Stimulated activated memory B cell treated with anti-CD40 and anti-IgM and Interleukin-4, amounts not matched to agents 10 μg/mL and 1 μg/mL and 100 μg/mL, for 72 hours (primary cell): ENCODE measurements around the gene AGAP1.

ENCODE experiments used
- ATAC-seq: fragments of 150-1000 bp; cut with Tn5 transposase; 2 replicates; pipeline ENCODE4 v1.10.0; 2021
- H3K27ac Mint-ChIP-seq: one replicate; pipeline ENCODE4 v1.8.0; 2022; ENCODE audit warnings: mild to moderate bottlenecking, mixed read lengths
- H3K27me3 Mint-ChIP-seq: one replicate; pipeline ENCODE4 v1.8.0; 2022; ENCODE audit warnings: mixed read lengths
- H3K36me3 Mint-ChIP-seq: one replicate; pipeline ENCODE4 v1.8.0; 2022; ENCODE audit warnings: mixed read lengths
- H3K4me1 Mint-ChIP-seq: one replicate; pipeline ENCODE4 v1.8.0; 2022; ENCODE audit warnings: mixed read lengths
- H3K4me3 Mint-ChIP-seq: one replicate; pipeline ENCODE4 v1.8.0; 2022; ENCODE audit warnings: mild to moderate bottlenecking, moderate library complexity, mixed read lengths
- H3K9me3 Mint-ChIP-seq: one replicate; pipeline ENCODE4 v1.8.0; 2022; ENCODE audit warnings: mixed read lengths

The AGAP1 gene

DNA sequence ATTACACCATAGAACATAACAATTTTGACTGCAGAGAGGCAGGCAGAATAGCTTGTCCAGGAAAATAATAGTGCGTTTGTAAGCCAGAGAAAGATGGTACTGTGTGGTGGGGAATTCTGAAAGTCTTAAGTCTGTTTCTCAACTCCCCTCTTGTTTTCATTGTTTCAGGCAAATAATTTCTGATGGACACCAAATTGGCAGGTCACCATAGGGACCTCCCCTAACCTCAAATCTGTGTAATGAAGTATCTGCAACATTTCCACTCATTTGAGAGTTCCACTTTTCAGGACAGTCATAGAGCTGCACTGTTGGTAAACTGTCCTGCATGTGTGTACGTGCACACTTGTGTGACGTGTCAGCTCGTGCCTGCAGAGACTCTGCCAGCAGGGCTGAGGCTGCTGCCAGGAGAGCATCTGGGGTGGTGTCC, 195.6 kb downstream of the AGAP1 start:
- H3K27me3 Mint-ChIP-seq = peaks cover 14% of the 10 kb centered on the region
- no peak for ATAC-seq
- no peak overlapping the region for H3K4me3 Mint-ChIP-seq
- no peaks in the 10 kb centered on the region for H3K9me3 Mint-ChIP-seq
- no peaks in the 10 kb centered on the region for H3K36me3 Mint-ChIP-seq
- no peak overlapping the region for H3K27ac Mint-ChIP-seq
- H3K4me1 Mint-ChIP-seq = no peaks in the 10 kb centered on the region

DNA sequence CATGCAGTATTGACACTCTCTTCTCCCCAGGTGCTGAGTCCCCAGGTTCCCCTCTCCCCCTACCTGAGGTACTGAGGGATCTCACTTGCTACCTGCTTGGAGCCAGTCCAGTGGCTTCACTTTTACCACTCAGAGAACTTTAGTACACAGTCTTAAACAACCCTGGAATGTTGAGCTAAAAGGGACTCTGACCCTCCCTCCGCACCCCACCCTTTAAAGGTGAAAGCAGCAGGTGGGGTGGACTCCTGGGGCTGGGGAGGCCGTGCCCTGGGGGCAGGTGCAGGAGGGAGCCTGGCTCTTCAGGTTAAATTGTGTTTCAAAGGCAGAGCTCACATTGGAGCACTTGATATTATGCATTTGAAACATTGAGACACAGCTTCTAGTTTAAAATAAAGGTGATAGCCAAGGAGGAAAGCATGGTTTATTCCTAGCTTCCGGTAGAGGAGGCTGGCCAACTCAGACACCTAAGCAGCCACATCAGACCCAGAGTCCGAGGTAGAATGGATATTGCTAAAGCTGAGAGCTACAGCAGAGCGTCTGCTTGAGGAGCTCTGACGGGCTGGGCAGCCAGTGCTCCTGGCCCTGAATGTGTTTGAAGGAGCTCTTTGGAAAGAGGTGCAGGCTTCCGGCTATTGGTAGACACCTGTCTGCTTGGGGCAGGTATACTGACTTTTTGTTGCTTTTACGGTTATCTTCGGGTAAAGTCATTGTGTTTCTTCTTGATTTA, 196.4 kb downstream of the AGAP1 start:
- H3K27me3 Mint-ChIP-seq = peaks cover 14% of the 10 kb centered on the region
- no peak overlapping the region for H3K4me3 Mint-ChIP-seq
- ATAC-seq = no peak
- H3K4me1 Mint-ChIP-seq = no peaks in the 10 kb centered on the region
- H3K36me3 Mint-ChIP-seq = no peaks in the 10 kb centered on the region
- H3K9me3 Mint-ChIP-seq = no peaks in the 10 kb centered on the region
- H3K27ac Mint-ChIP-seq = no peak overlapping the region

DNA sequence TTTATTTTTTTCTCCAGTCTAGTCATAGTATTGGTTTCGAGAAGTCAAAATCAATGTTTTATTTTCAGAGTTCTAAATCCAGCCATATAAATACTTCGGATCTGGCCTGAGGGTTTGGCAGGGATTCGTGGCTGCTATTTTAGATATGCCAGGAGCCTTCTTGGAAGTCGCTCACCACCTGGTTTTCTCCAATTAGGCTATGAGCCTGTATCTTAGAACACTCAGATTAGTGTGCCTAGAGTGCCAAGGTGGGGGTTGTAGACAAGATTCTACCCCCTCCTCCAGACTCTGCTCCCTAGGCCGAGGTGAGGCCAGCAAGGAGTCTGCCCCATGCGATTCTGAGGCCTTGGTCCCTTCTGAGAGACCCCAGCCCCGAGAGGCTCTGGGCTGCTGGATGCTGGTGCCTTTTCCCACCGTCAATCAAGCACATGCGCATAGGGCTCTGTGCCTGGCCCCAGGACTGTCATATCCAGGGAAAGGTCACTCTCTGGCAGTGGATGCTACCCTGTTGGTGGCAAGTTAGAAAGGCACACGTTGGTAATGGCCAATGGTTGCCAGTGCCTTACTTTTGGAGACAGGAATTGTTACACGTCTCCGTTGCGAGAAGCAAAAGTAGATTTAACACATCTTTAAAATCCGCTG, 197.1 kb downstream of the AGAP1 start:
- no peak for ATAC-seq
- Mint-ChIP-seq H3K4me3 (no peak overlapping the region), H3K36me3 (no peaks in the 10 kb centered on the region), H3K9me3 (no peaks in the 10 kb centered on the region), H3K27ac (no peak overlapping the region), H3K27me3 (peaks cover 14% of the 10 kb centered on the region), H3K4me1 (no peaks in the 10 kb centered on the region)

DNA sequence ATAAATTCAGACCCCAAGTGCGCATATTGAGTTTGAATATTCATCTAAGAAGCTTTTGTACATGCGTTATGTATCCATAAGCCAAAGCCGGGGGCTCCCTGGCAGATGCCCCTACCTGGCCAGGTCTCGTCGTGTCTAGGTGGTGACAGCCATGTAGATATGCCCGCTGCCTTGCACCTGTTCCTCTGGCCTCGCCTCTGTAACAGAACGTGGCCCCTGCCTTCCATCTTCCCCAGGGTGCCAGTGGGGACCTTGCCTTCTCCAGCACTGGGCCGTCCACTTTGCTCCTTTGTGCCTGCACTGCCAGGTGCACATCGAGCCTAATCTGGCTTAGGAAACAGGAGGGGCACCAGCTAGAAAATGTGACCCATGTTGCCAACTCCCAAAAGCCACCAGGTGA, 198.2 kb downstream of the AGAP1 start:
- H3K4me3 Mint-ChIP-seq = no peak overlapping the region
- H3K9me3 Mint-ChIP-seq = no peaks in the 10 kb centered on the region
- no peaks in the 10 kb centered on the region for H3K36me3 Mint-ChIP-seq
- peaks cover 14% of the 10 kb centered on the region for H3K27me3 Mint-ChIP-seq
- H3K4me1 Mint-ChIP-seq = no peaks in the 10 kb centered on the region
- no peak for ATAC-seq
- H3K27ac Mint-ChIP-seq = no peak overlapping the region

DNA sequence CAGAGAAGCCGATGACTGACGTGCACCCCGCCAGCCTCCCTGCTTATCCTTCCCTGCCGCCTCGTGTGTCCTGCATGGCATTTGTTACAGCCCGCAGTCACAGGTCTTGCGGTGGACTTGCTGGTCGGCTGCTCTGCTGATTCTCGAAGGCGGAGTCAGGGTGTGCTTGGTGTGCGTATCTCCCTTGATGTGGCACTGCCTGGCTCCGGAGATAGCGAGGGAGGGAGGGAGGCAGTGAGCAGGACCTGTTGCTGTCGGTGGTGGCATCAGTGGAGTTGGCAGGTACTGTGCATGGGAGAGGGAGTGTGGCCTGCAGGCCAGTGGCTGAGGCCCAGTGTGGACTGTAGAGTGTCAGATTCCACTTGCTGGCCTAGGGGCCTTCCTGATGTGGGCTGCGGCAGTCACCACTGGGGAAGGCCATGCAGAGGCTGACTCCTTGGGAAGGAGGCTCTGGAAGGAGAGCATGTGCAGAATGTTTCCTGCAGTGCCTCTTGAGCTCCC, 198.9 kb downstream of the AGAP1 start:
- H3K36me3 Mint-ChIP-seq = no peaks in the 10 kb centered on the region
- H3K9me3 Mint-ChIP-seq = no peaks in the 10 kb centered on the region
- H3K27me3 Mint-ChIP-seq = peaks cover 14% of the 10 kb centered on the region
- H3K4me1 Mint-ChIP-seq = no peaks in the 10 kb centered on the region
- H3K4me3 Mint-ChIP-seq = no peak overlapping the region
- no peak for ATAC-seq
- no peak overlapping the region for H3K27ac Mint-ChIP-seq

DNA sequence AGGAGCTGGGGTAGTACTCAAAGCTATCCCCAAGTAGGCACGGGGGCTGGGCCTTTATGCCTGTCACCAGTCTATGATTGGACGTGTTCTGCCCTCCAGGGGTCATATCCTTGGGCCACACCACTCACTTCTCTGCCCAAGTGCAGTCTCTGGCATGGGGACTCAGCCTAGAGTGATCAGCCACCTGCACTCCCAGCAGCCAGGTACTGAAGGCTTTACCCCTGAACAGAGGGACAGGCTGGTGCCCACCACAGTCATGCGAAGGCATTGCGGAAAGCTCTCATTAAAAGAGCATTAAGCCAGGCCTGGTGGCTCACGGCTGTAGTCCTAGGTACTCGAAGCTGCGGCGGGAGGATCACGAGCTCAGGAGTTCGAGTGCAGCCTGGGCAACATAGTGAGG, 199.4 kb downstream of the AGAP1 start:
- no peak for ATAC-seq
- Mint-ChIP-seq H3K27ac (no peak overlapping the region), H3K9me3 (no peaks in the 10 kb centered on the region), H3K27me3 (peaks cover 11% of the 10 kb centered on the region), H3K4me3 (no peak overlapping the region), H3K4me1 (no peaks in the 10 kb centered on the region), H3K36me3 (no peaks in the 10 kb centered on the region)

DNA sequence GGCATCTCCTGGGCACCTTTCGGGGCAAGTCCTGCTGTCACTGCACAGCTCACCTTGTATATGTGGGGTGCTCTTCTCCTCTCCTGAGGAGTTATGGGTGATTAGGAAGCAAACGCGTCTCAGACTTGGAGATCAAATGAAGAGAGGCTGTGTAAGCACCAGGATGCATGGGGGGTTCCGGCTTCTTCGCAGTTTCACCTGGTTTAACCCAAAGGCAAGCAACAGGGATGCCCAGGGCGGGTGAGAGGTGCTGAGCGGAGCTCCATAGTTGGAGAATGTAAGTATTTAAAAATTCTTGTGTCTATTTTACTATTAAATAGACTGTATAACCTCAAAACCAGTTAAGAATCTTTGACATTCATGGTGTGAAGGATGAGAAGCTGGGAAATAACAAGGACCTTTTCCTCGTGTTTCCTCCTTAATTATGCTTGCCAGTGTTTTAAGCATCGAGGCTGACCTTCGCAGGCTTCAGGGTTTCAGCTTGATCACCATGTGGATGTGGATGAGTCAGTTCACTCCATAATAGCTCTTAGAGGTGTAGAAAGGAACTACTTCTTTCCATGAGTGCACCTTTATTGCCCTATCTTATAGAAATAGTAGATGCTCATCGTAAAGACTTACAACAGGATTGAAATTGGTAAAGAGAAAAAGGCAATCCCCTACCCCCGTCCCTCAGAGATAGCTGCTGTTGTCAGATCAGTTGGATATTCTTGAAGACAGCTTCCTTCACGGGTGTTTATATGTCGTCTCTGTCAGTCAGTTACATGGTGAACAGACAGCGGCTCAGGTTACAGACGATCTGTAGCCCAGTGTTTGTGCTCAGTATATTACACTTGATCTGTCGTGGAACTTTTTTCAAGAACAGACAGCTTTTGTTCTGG, 201.1 kb downstream of the AGAP1 start:
- no peaks in the 10 kb centered on the region for H3K36me3 Mint-ChIP-seq
- no peaks in the 10 kb centered on the region for H3K9me3 Mint-ChIP-seq
- H3K27me3 Mint-ChIP-seq = no peaks in the 10 kb centered on the region
- no peak overlapping the region for H3K4me3 Mint-ChIP-seq
- no peak overlapping the region for H3K27ac Mint-ChIP-seq
- ATAC-seq = no peak
- H3K4me1 Mint-ChIP-seq = no peaks in the 10 kb centered on the region

DNA sequence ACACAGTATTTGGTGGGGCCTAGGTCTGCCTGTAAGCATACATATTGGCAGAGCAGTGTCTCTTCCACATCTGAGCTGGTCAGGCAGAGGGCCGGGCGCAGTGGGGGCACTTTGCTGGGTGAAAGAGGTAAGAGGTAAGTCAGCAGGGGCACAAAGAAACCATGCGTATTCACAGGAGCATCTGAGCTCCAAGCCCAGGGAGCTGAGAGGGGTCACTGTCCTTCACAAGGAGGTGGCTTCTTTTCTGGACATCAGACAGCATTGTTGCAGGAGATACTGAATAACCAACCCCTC, 201.7 kb downstream of the AGAP1 start:
- no peaks in the 10 kb centered on the region for H3K9me3 Mint-ChIP-seq
- ATAC-seq = no peak
- no peak overlapping the region for H3K4me3 Mint-ChIP-seq
- H3K27me3 Mint-ChIP-seq = no peaks in the 10 kb centered on the region
- no peak overlapping the region for H3K27ac Mint-ChIP-seq
- H3K36me3 Mint-ChIP-seq = no peaks in the 10 kb centered on the region
- H3K4me1 Mint-ChIP-seq = no peaks in the 10 kb centered on the region

DNA sequence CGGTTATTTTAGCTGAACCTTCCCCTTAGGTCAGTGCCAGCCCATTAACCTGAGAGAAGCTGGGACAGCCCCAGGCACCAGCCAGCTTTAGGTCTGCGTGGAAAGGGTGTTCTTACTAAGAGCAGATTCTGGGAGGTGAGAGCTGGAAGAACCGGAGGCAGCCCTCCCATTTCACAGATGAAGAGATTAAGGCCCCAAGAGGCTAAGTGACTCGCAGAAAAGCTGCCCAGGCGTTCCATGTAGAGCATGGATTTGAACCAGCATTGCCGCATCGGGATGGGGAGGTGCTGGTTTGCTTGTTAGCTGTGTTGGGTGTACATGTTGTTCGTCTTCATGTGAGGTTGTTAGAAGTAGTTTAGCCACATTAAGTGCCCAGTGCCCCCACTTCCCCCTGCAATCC, 203.2 kb downstream of the AGAP1 start:
- ATAC-seq = no peak
- Mint-ChIP-seq H3K27ac (no peak overlapping the region), H3K4me1 (no peaks in the 10 kb centered on the region), H3K4me3 (no peak overlapping the region), H3K9me3 (no peaks in the 10 kb centered on the region), H3K27me3 (no peaks in the 10 kb centered on the region), H3K36me3 (no peaks in the 10 kb centered on the region)

DNA sequence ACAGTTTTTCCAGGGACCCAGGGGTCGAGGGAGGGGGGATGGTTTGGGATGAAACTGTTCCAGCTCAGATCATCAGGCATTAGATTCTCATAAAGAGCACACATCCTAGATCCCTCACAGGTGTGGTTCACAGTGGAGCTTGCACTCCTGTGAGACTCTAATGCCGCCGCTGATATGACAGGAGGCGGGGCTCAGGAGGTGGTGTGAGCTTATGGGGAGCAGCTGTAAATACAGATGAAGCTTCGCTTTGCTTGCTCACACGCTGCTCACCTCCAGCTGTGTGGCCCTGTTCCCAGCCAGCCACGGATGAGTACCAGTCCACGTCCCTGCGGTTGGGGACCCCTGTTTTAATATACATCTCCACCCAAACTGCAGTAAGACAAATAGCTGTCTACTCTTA, 204.2 kb downstream of the AGAP1 start:
- Mint-ChIP-seq H3K27me3 (no peaks in the 10 kb centered on the region), H3K27ac (no peak overlapping the region), H3K4me3 (no peak overlapping the region), H3K9me3 (no peaks in the 10 kb centered on the region), H3K36me3 (no peaks in the 10 kb centered on the region), H3K4me1 (no peaks in the 10 kb centered on the region)
- ATAC-seq = no peak

DNA sequence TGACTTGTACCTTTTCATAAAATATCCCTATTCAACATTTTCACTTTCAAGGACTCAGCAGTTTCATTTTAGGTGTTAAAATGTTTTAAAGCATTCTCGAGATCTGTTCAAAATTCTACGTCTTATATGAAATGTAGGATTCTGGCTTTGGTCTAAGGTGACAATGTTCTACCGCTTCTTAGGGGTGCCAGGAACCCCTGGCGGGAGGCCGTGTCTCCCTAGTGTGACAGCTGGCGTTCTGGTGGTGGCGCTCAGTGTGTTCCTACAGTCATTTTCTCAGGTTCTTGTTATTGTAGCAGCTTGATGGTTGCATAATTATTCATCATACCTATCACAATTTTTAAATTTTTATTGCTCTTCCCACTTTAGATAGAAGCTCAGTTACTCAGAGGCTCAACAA, 204.6 kb downstream of the AGAP1 start:
- Mint-ChIP-seq H3K27me3 (peaks cover 4% of the 10 kb centered on the region), H3K27ac (no peak overlapping the region), H3K4me1 (no peaks in the 10 kb centered on the region), H3K4me3 (no peak overlapping the region), H3K9me3 (no peaks in the 10 kb centered on the region), H3K36me3 (no peaks in the 10 kb centered on the region)
- no peak for ATAC-seq

DNA sequence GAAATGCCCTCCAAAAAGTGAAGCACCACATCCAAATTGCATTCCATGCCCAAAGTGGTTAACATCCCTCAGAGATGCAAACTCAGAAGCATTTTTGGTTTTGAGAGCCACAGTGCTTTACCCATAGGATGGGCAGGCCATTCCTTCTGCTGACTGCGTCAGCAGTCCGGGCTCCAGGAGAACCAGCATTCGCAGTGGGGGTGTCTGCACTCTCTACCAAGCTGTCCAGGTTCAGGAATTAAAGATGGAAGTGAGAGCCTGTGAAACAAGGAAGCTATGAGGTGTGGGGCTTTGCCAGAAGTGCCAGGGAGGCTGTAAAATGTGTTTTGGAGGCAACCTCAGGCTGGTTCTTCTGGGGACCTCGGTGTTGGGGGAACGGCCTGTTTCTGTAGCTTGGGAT, 205.7 kb downstream of the AGAP1 start:
- H3K27me3 Mint-ChIP-seq = peaks cover 10% of the 10 kb centered on the region
- no peak overlapping the region for H3K4me3 Mint-ChIP-seq

DNA sequence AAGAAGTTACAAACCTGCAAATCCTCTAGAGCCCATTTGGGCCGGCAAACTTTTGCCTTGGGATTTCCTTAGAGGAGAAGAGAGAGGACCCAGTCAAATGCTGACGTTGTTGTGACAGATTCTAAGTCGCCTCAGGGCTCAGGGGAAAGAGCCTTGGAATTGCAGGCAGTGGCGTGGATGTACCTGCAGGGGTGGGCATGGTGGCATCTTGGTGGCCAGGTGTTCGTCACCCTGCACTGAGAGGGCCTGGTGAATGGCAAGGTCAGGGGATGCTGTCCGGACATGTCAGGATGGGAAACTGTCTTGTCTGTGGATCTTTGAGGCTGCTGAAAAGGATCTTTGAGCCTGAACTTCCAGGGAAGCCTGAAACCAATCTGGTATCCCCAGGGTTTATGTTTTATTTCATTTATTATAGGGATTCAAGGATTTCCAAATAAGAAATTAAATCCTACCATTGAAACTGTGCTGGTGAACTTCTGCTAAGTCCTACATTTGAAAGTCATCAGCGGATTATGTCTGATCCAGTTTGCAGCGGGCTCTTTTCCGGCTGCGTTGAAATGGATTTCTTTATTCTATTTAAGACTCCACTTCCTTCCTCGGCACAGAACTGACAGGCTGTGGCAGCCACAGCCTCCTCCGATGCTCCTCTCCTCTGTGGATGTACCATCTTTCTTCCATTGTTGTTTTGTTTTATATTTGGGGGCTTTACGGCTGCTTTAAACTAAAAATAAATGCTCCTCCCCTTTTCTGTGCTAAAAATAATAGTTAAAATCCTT, 207.6 kb downstream of the AGAP1 start:
- Mint-ChIP-seq H3K36me3 (no peaks in the 10 kb centered on the region), H3K4me1 (no peaks in the 10 kb centered on the region), H3K27ac (no peak overlapping the region), H3K9me3 (no peaks in the 10 kb centered on the region), H3K27me3 (peaks cover 10% of the 10 kb centered on the region), H3K4me3 (no peak overlapping the region)
- no peak for ATAC-seq

More for the DNA sequence above, 205.7 kb downstream of the AGAP1 start:
- no peak for ATAC-seq
- H3K9me3 Mint-ChIP-seq = no peaks in the 10 kb centered on the region
- H3K27ac Mint-ChIP-seq = no peak overlapping the region
- no peaks in the 10 kb centered on the region for H3K4me1 Mint-ChIP-seq
- no peaks in the 10 kb centered on the region for H3K36me3 Mint-ChIP-seq

DNA sequence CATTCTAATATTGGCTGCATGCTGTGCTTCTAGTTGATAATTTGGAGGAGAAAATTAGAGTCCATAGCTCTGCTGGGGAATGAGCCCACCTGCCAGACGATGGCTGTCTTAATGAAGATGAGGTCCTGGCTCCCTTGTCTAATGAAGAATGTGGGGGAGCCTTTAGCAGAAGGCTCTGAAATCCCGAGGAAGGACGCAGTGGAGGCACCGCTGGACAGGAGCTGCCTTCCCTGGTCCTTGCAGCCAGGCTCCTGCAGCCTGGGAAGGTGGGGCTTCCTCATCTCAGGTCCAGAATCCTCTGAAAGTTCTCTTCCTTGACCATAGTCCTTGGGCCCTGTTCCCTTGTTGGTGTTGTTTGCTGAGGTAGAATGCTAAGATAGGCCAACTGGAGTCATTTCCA, 208.3 kb downstream of the AGAP1 start:
- H3K36me3 Mint-ChIP-seq = no peaks in the 10 kb centered on the region
- no peak for ATAC-seq
- H3K4me3 Mint-ChIP-seq = no peak overlapping the region
- no peak overlapping the region for H3K27ac Mint-ChIP-seq
- no peaks in the 10 kb centered on the region for H3K9me3 Mint-ChIP-seq
- H3K4me1 Mint-ChIP-seq = no peaks in the 10 kb centered on the region
- peaks cover 10% of the 10 kb centered on the region for H3K27me3 Mint-ChIP-seq

DNA sequence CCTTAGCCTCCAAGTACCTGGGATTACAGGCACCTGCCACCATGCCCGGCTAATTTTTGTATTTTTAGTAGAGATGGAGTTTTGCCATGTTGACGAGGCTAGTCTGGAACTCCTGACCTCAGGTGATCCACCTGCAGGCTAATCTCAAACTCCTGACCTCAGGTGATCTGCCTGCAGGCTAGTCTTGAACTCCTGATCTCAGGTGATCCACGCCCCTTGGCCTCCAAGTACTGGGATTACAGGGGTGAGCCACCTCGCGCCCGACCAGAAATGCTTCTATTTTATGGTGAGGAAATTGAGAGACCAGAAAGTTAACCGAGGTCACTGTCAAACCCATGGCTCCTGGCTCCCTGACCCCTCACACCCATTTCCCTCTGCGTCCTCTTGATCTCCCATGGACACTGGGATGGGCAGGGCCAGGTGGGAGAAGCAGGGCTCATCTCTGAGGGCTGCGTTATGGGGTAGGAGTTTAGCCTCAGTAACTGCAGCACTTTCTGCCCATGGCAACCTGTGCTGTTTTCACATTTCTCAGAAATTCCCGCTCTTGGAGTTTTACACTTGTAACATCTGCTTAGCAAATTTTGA, 210.0 kb downstream of the AGAP1 start:
- Mint-ChIP-seq H3K4me1 (no peaks in the 10 kb centered on the region), H3K27ac (no peak overlapping the region), H3K27me3 (peaks cover 10% of the 10 kb centered on the region), H3K36me3 (no peaks in the 10 kb centered on the region), H3K9me3 (no peaks in the 10 kb centered on the region), H3K4me3 (no peak overlapping the region)
- ATAC-seq = no peak
